HUES64 (cell line): Measurements from ENCODE around the gene DDX1.
"Not testable (repeated sequence)": the region's sequence is repeated elsewhere in the genome, so short reads cannot be mapped to it uniquely, and the experiment has no call there.

Source experiments
- H3K27ac ChIP-seq: 2 replicates; pipeline ENCODE4 v1.7.0; 2013; ENCODE audit warnings: low read depth, low read length, inconsistent platforms
- H3K27me3 ChIP-seq: 2 replicates; pipeline ENCODE4 v1.6.1; 2013; ENCODE audit warnings: mild to moderate bottlenecking, low read length; ENCODE audit not compliant: insufficient read depth
- H3K36me3 ChIP-seq: 2 replicates; pipeline ENCODE4 v1.6.1; 2013; ENCODE audit warnings: mild to moderate bottlenecking, low read length; ENCODE audit not compliant: insufficient read depth
- H3K4me1 ChIP-seq: 2 replicates; pipeline ENCODE4 v1.6.1; 2013; ENCODE audit warnings: mild to moderate bottlenecking, low read length, moderate library complexity; ENCODE audit not compliant: insufficient read depth
- H3K4me3 ChIP-seq: 2 replicates; pipeline ENCODE4 v1.5.1; 2013; ENCODE audit warnings: mild to moderate bottlenecking, low read length, moderate library complexity
- H3K9ac ChIP-seq: 2 replicates; pipeline ENCODE4 v1.6.1; 2013; ENCODE audit warnings: mild to moderate bottlenecking, low read depth, low read length
- H3K9me3 ChIP-seq: 2 replicates; pipeline ENCODE4 v1.6.1; 2013; ENCODE audit warnings: low read depth, low read length; ENCODE audit not compliant: insufficient read depth
- WGBS: fragments of 150-250, 120-280 bp; methylation state at CpG from one replicate; pipeline ENCODE4 v1.1.7; 2013; ENCODE audit warnings: missing lambda C conversion rate; 5-methylcytosine and 5-hydroxymethylcytosine counted together

DDX1 gene

DNA sequence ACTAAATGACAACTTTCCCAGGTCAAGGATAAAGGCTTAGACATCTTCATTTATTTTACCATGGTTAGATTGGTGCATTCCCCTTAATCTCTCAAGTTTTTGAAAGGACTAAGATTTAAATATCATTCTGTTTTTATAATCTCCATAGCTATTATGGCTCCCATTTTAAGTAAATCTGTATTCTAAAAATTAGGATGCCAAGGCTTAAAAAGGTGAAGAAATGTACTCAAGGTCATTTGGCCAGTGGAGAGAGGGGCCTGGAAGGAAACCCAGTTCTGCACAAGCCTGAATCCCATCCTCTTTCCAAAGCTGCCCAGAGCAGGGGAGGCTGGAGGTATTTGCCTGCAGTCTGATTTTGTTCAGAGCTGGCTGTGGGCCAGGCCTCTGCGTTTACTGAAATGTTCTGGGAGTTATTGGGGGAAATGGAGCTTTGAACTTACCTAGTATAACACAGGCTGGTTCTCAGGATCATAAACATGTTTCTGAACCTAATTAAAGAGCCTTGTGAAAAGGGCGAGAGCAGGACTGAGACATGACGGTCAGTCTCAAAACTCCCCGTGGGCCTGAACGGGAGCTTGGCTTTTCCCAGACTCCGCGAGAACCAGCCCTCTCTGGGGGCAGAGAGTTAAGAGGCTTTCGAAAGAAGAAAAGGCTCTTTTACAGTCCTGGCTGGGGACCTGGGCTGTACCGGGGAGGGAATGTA, 85.6 kb downstream of the DDX1 start:
- no peak overlapping the region for H3K9ac ChIP-seq
- peaks cover 8% of the 10 kb centered on the region for H3K9me3 ChIP-seq
- H3K27me3 ChIP-seq = no peaks in the 10 kb centered on the region
- H3K4me1 ChIP-seq = peaks cover 11% of the 10 kb centered on the region; the same call in 1 of the 2 replicates
- H3K27ac ChIP-seq = no peak overlapping the region
- 84% methylated on average over 9 of the region's 9 CpGs for WGBS
- H3K36me3 ChIP-seq = no peaks in the 10 kb centered on the region
- no peak overlapping the region for H3K4me3 ChIP-seq

DNA sequence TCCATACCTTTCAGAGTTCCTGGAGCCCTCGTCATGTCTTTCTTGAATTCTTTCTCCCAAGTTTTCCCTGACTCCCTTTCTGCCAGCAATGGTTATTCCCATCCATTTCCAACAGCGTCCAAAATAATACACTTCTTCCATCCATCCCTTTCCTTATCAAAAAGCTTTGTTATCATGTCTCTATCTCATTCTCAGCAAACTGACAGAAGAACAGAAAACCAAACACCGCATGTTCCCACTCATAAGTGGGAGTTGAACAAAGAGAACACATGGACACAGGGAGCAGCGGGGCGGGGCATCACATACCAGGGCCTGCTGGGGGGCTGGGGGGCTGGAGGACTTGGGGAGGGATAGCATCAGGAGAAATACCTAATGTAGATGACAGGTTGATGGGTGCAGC, 86.7 kb downstream of the DDX1 start:
- Histone ChIP-seq H3K4me3 (no peak overlapping the region), H3K9ac (no peak overlapping the region), H3K36me3 (no peaks in the 10 kb centered on the region), H3K27ac (no peak overlapping the region), H3K27me3 (no peaks in the 10 kb centered on the region), H3K9me3 (peaks cover 8% of the 10 kb centered on the region), H3K4me1 (peaks cover 10% of the 10 kb centered on the region; the same call in 1 of the 2 replicates)
- WGBS = 92% methylated on average over 5 of the region's 5 CpGs

DNA sequence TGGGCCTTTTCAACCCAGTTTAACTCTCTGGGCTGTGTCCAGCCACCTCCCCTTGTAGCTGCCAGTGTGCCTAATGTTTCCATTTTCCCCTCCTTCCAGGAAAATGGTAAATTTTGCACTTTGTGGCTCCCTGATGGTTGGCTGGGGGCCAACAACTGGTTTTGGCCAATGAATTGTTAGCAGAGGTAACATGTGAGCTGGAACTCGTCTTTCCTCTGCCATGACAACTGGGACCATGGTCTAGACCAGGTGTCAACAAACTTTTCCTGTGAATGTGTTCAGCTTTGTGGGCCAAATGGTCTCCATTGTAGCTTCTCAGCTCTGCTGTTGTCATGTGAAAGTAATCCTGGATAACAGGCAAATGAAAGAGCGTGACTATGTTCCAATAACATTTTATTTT, 87.2 kb downstream of the DDX1 start:
- Histone ChIP-seq H3K4me3 (no peak overlapping the region), H3K9ac (no peak overlapping the region), H3K27ac (no peak overlapping the region), H3K4me1 (peaks cover 5% of the 10 kb centered on the region; the same call in 1 of the 2 replicates), H3K9me3 (peaks cover 8% of the 10 kb centered on the region), H3K36me3 (no peaks in the 10 kb centered on the region), H3K27me3 (no peaks in the 10 kb centered on the region)
- WGBS = 89% methylated on average over 2 of the region's 2 CpGs

DNA sequence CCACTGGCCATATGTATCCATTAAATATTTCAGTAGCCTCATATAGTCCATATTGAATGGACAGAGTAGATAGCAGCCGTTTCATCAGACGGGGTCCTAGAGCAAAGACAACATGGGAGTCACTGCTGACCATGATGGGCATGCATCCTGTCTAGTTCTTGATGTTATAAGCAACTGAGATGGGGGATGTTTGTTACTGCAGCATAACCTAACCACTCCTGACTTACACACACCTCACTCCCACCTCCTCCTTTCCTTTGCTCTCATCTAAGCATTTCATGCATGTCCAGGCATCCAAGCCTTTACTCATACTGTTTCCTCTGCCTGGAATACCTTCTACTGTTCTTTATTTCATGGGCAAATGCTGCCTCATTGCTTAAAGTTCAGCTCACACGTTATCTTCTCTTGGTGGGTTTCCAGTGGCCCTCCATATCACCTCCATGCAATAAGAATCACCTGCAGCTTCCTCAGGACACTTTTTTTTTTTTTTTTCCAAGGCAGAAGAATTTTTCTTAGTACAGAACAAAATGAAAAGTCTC, 87.8 kb downstream of the DDX1 start:
- WGBS = 94% methylated on average over 3 of the region's 3 CpGs
- Histone ChIP-seq H3K4me3 (no peak overlapping the region), H3K9me3 (peaks cover 8% of the 10 kb centered on the region), H3K36me3 (no peaks in the 10 kb centered on the region), H3K9ac (no peak overlapping the region), H3K27ac (no peak overlapping the region), H3K27me3 (no peaks in the 10 kb centered on the region), H3K4me1 (no peaks in the 10 kb centered on the region; the same call in 1 of the 2 replicates)

DNA sequence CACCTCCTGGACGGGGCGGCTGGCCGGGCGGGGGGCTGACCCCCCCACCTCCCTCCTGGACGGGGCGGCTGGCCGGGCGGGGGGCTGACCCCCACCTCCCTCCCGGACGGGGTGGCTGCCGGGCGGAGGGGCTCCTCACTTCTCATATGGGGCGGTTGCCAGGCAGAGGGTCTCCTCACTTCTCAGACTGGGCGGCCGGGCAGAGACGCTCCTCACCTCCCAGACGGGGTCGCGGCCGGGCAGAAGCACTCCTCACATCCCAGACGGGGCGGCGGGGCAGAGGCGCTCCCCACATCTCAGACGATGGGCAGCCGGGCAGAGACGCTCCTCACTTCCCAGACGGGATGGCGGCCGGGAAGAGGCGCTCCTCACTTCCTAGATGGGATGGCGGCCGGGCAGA, 88.5 kb downstream of the DDX1 start:
- H3K4me3 ChIP-seq, H3K4me1 ChIP-seq, H3K27ac ChIP-seq, H3K9ac ChIP-seq, H3K27me3 ChIP-seq, H3K9me3 ChIP-seq, H3K36me3 ChIP-seq: not testable (repeated sequence)
- 96% methylated on average over 32 of the region's 33 CpGs for WGBS
